ACC112 (cell line): ENCODE results near the gene DGKB.

ENCODE experiments used
- H2AFZ ChIP-seq: fragments of 200-600 bp; sonication (generic); one replicate; pipeline ENCODE4 v1.6.0; 2017; ENCODE audit warnings: antibody characterized with exemption, low read length; ENCODE audit not compliant: unreplicated experiment
- H3K27ac ChIP-seq: fragments of 200-600 bp; sonication (generic); 2 replicates; pipeline ENCODE4 v1.5.1; 2014; ENCODE audit warnings: low read depth, mild to moderate bottlenecking, antibody characterized with exemption, low read length, moderate library complexity
- H3K27me3 ChIP-seq: fragments of 200-600 bp; sonication (generic); 2 replicates; pipeline ENCODE4 v1.6.1; 2014; ENCODE audit warnings: mild to moderate bottlenecking, antibody characterized with exemption, low read length, moderate library complexity, mixed read lengths; ENCODE audit not compliant: insufficient read depth
- H3K36me3 ChIP-seq: fragments of 200-600 bp; sonication (generic); 2 replicates; pipeline ENCODE4 v1.6.1; 2016; ENCODE audit warnings: mild to moderate bottlenecking, antibody characterized with exemption, low read length, moderate library complexity, mixed read lengths; ENCODE audit not compliant: insufficient read depth
- H3K4me1 ChIP-seq: fragments of 200-600 bp; sonication (generic); one replicate; pipeline ENCODE4 v1.6.1; 2016; ENCODE audit warnings: low read length, mixed read lengths; ENCODE audit not compliant: insufficient read depth, unreplicated experiment, control insufficient read depth
- H3K4me3 ChIP-seq: fragments of 200-600 bp; sonication (generic); 2 replicates; pipeline ENCODE4 v1.5.1; 2014; ENCODE audit warnings: mild to moderate bottlenecking, low read depth, low read length
- H3K79me2 ChIP-seq: fragments of 200-600 bp; sonication (generic); one replicate; pipeline ENCODE4 v1.6.0; 2016; ENCODE audit warnings: low read length; ENCODE audit not compliant: control insufficient read depth, unreplicated experiment, insufficient read depth

DGKB gene

GRCh38 chr7:14336256-14336655 is 566.3 kb downstream of the DGKB start:
- Histone ChIP-seq H3K79me2 (no peaks in the 10 kb centered on the region), H3K27me3 (no peaks in the 10 kb centered on the region), H3K4me1 (no peaks in the 10 kb centered on the region), H3K36me3 (no peaks in the 10 kb centered on the region), H3K27ac (no peak overlapping the region), H2AFZ (no peak overlapping the region), H3K4me3 (no peak overlapping the region)

DNA sequence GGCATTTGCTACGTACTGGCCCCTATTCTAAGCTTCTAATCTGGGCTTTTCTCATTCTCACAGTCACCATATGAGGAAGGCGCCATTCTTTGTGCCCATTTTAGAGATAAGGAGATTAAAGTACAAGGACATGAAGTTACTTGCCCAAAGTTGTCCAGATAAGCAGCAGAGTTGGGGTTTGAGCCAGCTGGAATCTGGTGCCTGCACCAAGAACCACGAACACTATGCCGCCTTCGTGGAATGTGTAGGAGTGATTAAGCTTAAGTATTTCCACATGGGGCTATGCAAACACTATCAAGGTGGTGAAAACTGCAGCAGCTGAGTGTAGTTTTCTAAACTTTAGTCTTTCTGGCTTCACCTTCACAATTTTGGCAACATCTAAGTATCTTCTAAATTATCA is 570.4 kb downstream of the DGKB start:
- no peak overlapping the region for H2AFZ ChIP-seq
- no peaks in the 10 kb centered on the region for H3K36me3 ChIP-seq
- H3K27ac ChIP-seq, result no peak overlapping the region
- H3K4me1 ChIP-seq, result no peaks in the 10 kb centered on the region
- H3K4me3 ChIP-seq, result no peak overlapping the region
- H3K79me2 ChIP-seq, result no peaks in the 10 kb centered on the region
- H3K27me3 ChIP-seq, result no peaks in the 10 kb centered on the region

- Histone ChIP-seq H3K79me2 (no peaks in the 10 kb centered on the region), H3K4me1 (no peaks in the 10 kb centered on the region), H3K27ac (no peak overlapping the region), H3K4me3 (no peak overlapping the region), H3K27me3 (no peaks in the 10 kb centered on the region), H3K36me3 (no peaks in the 10 kb centered on the region), H2AFZ (no peak overlapping the region)
Observed at GRCh38 chr7:14324767-14325166, 577.8 kb downstream of the DGKB start.

DNA sequence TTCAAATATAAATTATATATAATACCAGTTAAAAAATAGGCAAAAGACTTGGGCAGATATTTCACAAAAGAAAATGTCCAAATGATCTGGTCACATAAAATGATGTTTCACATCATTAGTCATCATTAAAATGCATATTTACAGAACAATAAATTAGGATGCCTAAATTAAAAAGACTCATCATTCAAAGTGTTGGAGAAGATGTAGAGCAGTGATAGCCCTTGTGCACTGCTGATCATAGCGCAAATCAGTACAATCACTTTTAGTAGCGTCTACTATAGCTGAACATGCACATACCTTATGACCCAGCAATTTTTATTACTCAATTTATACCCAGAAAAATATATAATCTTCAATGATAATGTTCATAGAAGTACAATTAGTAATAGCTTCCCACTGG is 579.8 kb downstream of the DGKB start:
- Histone ChIP-seq H3K4me1 (no peaks in the 10 kb centered on the region), H3K4me3 (no peak overlapping the region), H3K27me3 (no peaks in the 10 kb centered on the region), H2AFZ (no peak overlapping the region), H3K36me3 (no peaks in the 10 kb centered on the region), H3K79me2 (no peaks in the 10 kb centered on the region), H3K27ac (no peak overlapping the region)

GRCh38 chr7:14321947-14322346 is 580.6 kb downstream of the DGKB start:
- H3K36me3 ChIP-seq, result no peaks in the 10 kb centered on the region
- H3K4me3 ChIP-seq, result no peak overlapping the region
- H2AFZ ChIP-seq, result no peak overlapping the region
- no peak overlapping the region for H3K27ac ChIP-seq
- no peaks in the 10 kb centered on the region for H3K27me3 ChIP-seq
- no peaks in the 10 kb centered on the region for H3K4me1 ChIP-seq
- H3K79me2 ChIP-seq, result no peaks in the 10 kb centered on the region

DNA sequence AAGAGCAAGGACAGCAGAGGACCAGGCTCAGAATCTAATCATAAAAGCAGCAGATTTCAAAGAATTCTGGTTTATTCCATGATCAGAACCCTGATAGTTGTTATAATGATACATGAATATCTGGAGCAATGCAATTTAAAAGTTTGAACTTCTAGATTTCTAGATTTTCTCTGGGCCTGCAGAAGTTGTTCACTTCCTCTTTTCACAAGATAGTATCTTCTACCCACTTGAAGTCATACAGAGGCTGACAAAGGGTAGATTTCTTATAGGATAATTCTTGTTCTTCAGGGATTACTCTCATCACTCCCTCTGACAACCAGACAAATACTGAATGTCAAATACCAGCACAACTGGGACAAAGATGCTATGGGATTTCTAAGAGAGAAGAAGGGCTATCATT is 593.1 kb downstream of the DGKB start:
- Histone ChIP-seq H2AFZ (no peak overlapping the region), H3K36me3 (no peaks in the 10 kb centered on the region), H3K79me2 (no peaks in the 10 kb centered on the region), H3K27me3 (no peaks in the 10 kb centered on the region), H3K4me3 (no peak overlapping the region), H3K27ac (no peak overlapping the region), H3K4me1 (no peaks in the 10 kb centered on the region)

GRCh38 chr7:14305233-14305866 is 597.2 kb downstream of the DGKB start:
- Histone ChIP-seq H2AFZ (no peak overlapping the region), H3K4me3 (no peak overlapping the region), H3K27me3 (no peaks in the 10 kb centered on the region), H3K36me3 (no peaks in the 10 kb centered on the region), H3K27ac (no peak overlapping the region), H3K4me1 (no peaks in the 10 kb centered on the region), H3K79me2 (no peaks in the 10 kb centered on the region)

GRCh38 chr7:14303536-14303935 is 599.0 kb downstream of the DGKB start:
- Histone ChIP-seq H3K27ac (no peak overlapping the region), H3K79me2 (no peaks in the 10 kb centered on the region), H3K4me1 (no peaks in the 10 kb centered on the region), H3K4me3 (no peak overlapping the region), H3K27me3 (no peaks in the 10 kb centered on the region), H2AFZ (no peak overlapping the region), H3K36me3 (no peaks in the 10 kb centered on the region)

DNA sequence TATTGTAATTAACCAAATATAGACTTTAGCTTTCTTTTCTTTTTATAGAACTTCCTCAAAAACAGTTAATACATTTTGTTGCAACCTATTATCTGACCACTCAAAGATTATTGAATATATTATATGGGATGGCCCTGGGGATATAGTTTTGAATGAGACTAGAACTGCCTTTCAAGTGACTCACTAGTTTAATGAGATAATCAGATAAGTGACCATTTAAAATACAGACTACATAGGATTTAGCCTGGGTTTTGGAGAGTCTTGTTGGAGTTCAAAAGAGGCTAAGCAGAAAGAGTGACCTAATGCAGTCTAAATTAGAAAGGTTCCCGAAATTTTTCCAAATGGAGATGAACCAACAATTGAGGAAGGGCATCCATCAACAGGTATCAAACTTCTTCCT is 607.9 kb downstream of the DGKB start:
- Histone ChIP-seq H3K36me3 (no peaks in the 10 kb centered on the region), H2AFZ (no peak overlapping the region), H3K27me3 (no peaks in the 10 kb centered on the region), H3K27ac (no peak overlapping the region), H3K4me1 (no peaks in the 10 kb centered on the region), H3K4me3 (no peak overlapping the region), H3K79me2 (no peaks in the 10 kb centered on the region)

- Histone ChIP-seq H3K79me2 (no peaks in the 10 kb centered on the region), H3K27me3 (no peaks in the 10 kb centered on the region), H3K27ac (no peak overlapping the region), H3K4me1 (no peaks in the 10 kb centered on the region), H2AFZ (no peak overlapping the region), H3K4me3 (no peak overlapping the region), H3K36me3 (no peaks in the 10 kb centered on the region)
Observed at GRCh38 chr7:14293434-14293833, 609.1 kb downstream of the DGKB start.

GRCh38 chr7:14292737-14293136 is 609.8 kb downstream of the DGKB start:
- Histone ChIP-seq H3K36me3 (no peaks in the 10 kb centered on the region), H3K79me2 (no peaks in the 10 kb centered on the region), H3K4me3 (no peak overlapping the region), H3K27me3 (no peaks in the 10 kb centered on the region), H2AFZ (no peak overlapping the region), H3K4me1 (no peaks in the 10 kb centered on the region), H3K27ac (no peak overlapping the region)
